Ovary (tissue), 9 donors: Measurements from ENCODE around the gene POLR1B. TPM values are rescaled to one million over a fixed set of nuclear protein-coding genes. Genes with fewer than 3 reads are reported as not detected.
"Not testable (repeated sequence)": the region's sequence is repeated elsewhere in the genome, so short reads cannot be mapped to it uniquely, and the experiment has no call there.

Experiments
- DNase-seq, 5 donors: peaks; one replicate each; pipeline ENCODE4 v3.0.0-alpha.2; 2019 to 2020
- H3K27ac ChIP-seq, 2 donors: fragments of 200-600 bp; one replicate each; pipeline versions ENCODE4 v1.5.1 to v1.8.0; 2019 to 2022
- H3K27me3 ChIP-seq: fragments of 200-600 bp; one replicate; pipeline ENCODE4 v1.8.0; 2022
- H3K36me3 ChIP-seq: fragments of 200-600 bp; sonication (generic); one replicate; pipeline ENCODE4 v1.5.1; 2019
- H3K4me1 ChIP-seq: one replicate; pipeline ENCODE4 v1.8.1; 2013; ENCODE audit warnings: mild to moderate bottlenecking, moderate library complexity; ENCODE audit not compliant: insufficient read depth
- H3K4me3 ChIP-seq: fragments of 200-600 bp; sonication (generic); one replicate; pipeline ENCODE4 v1.5.1; 2017
- H3K9me3 ChIP-seq, 2 donors: fragments of 200-600 bp in 1 of 2; sonication (generic) in 1 of 2; one replicate each; pipeline versions ENCODE4 v1.5.1 to v1.8.1; 2013 to 2019; ENCODE audit warnings: mild to moderate bottlenecking in 1 of 2, moderate library complexity in 1 of 2
- CTCF ChIP-seq, 3 donors: fragments of 450-650 bp in 2 of 3; fragments of 200-600 bp in 1 of 3; IDR thresholded peaks; one replicate each; pipeline versions ENCODE4 v1.5.1 to v1.8.0; 2016 to 2022; ENCODE audit warnings: antibody characterized with exemption in 3 of 3, mild to moderate bottlenecking in 1 of 3
- EP300 ChIP-seq: sonication (generic); formaldehyde crosslinking; IDR thresholded peaks from one replicate; pipeline ENCODE4 v1.6.1; 2017; ENCODE audit warnings: antibody characterized with exemption
- POLR2A ChIP-seq: fragments of 450-650 bp; IDR thresholded peaks from one replicate; pipeline ENCODE4 v1.6.1; 2017; ENCODE audit warnings: antibody characterized with exemption, mild to moderate bottlenecking, moderate library complexity
- WGBS, 3 donors: extraction: QIAGEN DNeasy Blood & Tissue Kit in 1 of 3; methylation state at CpG; one replicate each; pipeline versions ENCODE4 v1.1.5 to v1.1.7; 2013 to 2017; 5-methylcytosine and 5-hydroxymethylcytosine counted together
- intact Hi-C, 4 donors: fragments of 100-400 bp; cut with DNase I; formaldehyde crosslinking; loops; one replicate each; pipeline versions ENCODE4 v1.11.0 to v1.15.1; 2022 to 2023
- polyA plus RNA-seq, 2 donors: library from polyadenylated mRNA; stranded (reverse); fragments of 200-250 nt in 1 of 2; fragments of 350-450 nt in 1 of 2; fragmentation: Illumina TruSeq in 1 of 2; extraction: RNeasy Lipid Tissue Mini Kit (QIAGEN cat#74804) in 1 of 2; gene quantifications; one replicate each; pipeline ENCODE4 v1.2.3, GENCODE V29; 2013 to 2014
- total RNA-seq, 7 donors: library from RNA; depleted of rRNA in 2 of 7; stranded (reverse); fragments of >200 nt in 2 of 7; fragmentation: NEBNext Ultra II Directional in 3 of 7; extraction: Animal tissue kit (Norgen Biotek cat#: 25700) in 3 of 7; gene quantifications; one replicate each; pipeline versions ENCODE4 v1.1.0 to v1.2.4, GENCODE V29; 2016 to 2023
- donor health status: DM: no; HTN: no; CAD: no; lungs with moderate emphysema.
- donor health status: DM: no; HTN: no; CAD: no.
- donor health status: Bipolar disorder and iron deficiency.
- donor health status: DM: yes; HTN: yes; CAD: no.
- donor health status: DM: no; HTN: no; CAD: no.
- donor health status: DM: yes; HTN: yes; CAD: no.

The POLR1B gene
- total and polyA plus RNA-seq, 9 donors = 5.6 to 29.9 (median 18.9) TPM

DNA sequence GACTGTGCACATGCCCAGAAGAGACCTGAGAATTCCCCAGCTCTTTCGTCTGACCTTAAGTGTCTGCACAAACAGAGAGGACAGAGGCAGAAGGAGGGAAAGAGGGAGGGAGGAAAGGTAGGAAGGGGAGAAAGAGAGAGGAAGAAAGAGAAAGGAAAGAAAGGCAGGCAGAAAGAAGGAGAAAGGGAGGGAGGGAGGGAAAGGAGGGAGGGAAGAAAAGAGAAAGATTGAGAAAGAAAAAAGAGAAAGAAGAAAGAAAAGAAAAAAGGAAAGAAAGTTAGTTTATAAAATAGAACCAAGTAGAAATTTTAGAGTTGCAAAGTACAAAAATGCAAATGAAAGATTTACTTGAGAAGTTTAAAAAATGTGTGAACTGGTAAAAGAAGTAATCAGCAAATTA lies 7.4 kb upstream of the POLR1B start:
- WGBS, 3 donors = 24 to 67% (median 57%) methylated on average over 1 of the region's 1 CpG
- Histone ChIP-seq H3K9me3 (no peaks in the 10 kb centered on the region), H3K4me1 (no peaks in the 10 kb centered on the region), H3K27me3 (no peaks in the 10 kb centered on the region), H3K4me3 (no peak overlapping the region), H3K27ac (no peak overlapping the region), H3K36me3 (no peaks in the 10 kb centered on the region)
- no peak for TF ChIP-seq POLR2A
- TF ChIP-seq CTCF (IDR thresholded peaks at IDR 0.05) = no peak
- no peak for TF ChIP-seq EP300
- intact Hi-C loops = no loop called here
- DNase-seq = no peak

DNA sequence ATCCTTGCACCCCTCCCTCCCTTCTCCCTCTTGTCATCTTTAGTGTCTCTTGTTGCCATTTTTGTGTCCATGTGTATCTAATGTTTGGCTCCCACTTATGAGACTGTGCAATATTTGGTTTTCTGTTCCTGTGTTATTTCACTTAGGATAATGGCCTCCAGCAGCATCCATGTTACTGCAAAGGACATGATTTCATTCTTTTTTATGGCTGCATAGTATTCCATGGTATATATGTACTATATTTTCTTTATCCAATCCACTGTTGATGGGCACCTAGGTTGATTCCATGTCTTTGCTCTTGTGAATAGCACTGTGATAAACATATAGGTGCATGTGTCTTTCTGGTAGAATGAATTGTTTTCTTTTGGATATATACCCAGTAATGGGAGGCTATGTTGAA lies 5.6 kb upstream of the POLR1B start:
- H3K36me3 ChIP-seq, H3K4me3 ChIP-seq, H3K9me3 ChIP-seq, H3K27ac ChIP-seq, H3K4me1 ChIP-seq, DNase-seq, H3K27me3 ChIP-seq, intact Hi-C loops: not testable (repeated sequence)

- no peaks in the 10 kb centered on the region for H3K27me3 ChIP-seq
Observed at GRCh38 chr2:112539306-112539705, 3.0 kb upstream of the POLR1B start.

GRCh38 chr2:112540906-112541305 lies 1.4 kb upstream of the POLR1B start:
- no peaks in the 10 kb centered on the region for H3K27me3 ChIP-seq
- TF ChIP-seq CTCF (IDR thresholded peaks at IDR 0.05) (no peak), POLR2A (no peak), EP300 (no peak)
- H3K36me3 ChIP-seq = no peaks in the 10 kb centered on the region
- peaks cover 10% of the 10 kb centered on the region for H3K4me1 ChIP-seq
- DNase-seq = no peak
- H3K27ac ChIP-seq = no peak overlapping the region
- no peak overlapping the region for H3K4me3 ChIP-seq
- H3K9me3 ChIP-seq = no peaks in the 10 kb centered on the region
- WGBS, 3 donors = 27 to 32% (median 29%) methylated on average over 2 of the region's 2 CpGs
- intact Hi-C loops = loop anchor here in 2 of 4 donors (5.0 to 10.0 kb wide), 2 partner anchors 56 to 59 kb away; partner anchors contain the start of gene TTL (in 2 of the 2)

More at GRCh38 chr2:112539306-112539705, 3.0 kb upstream of the POLR1B start:
- Histone ChIP-seq H3K4me3 (no peak overlapping the region), H3K4me1 (peaks cover 10% of the 10 kb centered on the region), H3K27ac (no peak overlapping the region), H3K9me3 (no peaks in the 10 kb centered on the region), H3K36me3 (no peaks in the 10 kb centered on the region)
- DNase-seq = no peak
- 63 to 69% (median 66%) methylated on average over 2 of the region's 2 CpGs for WGBS, 3 donors
- intact Hi-C loops = no loop called here
- TF ChIP-seq EP300 = no peak

DNA sequence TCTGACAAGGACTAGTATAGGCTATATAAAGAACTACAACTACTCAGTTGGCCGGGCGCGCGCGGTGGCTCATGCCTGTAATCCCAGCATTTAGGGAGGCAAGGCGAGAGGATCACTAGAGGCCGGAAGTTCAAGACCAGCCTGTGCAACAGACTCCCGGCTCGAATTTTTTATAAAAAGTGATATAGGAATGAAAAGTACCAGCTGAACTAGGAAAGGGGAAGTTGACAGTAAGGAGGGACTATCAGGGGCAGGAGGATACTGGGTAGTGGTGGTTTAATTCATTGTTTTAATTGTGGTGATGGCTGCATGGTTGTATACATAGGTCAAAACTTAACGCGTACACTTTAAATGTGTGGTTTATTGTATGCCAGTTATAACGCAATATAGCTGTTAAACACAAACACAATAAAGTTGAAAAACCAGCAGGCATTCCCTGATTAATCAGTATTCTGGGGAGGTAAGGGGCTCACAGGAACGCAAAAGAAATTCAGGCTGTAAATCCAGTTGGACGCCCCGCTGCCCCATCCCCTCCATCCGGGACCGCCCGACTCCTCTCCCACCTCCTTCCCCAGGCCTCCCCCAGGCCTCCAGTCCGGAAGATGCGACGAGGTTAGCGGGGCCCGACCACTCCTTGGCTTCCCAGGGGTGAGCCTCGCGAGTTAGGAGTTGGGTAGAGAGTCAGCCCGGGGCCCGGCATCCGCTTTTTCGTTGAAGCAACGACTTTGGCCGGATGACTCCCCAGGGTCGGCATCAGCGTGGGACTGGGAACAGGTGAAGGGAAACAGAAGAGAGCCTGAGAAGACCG lies 746 bp upstream of the POLR1B start:
- H3K27ac ChIP-seq = peak overlapping the region; percentile 86 to 89
- intact Hi-C loops = loop anchor here in 2 of 4 donors (5.0 to 10.0 kb wide), 2 partner anchors 57 to 59 kb away; partner anchors contain the start of gene TTL (in 2 of the 2)
- no peaks in the 10 kb centered on the region for H3K9me3 ChIP-seq
- 14 to 16% (median 15%) methylated on average over 33 to 34 of the region's 34 CpGs for WGBS, 3 donors
- peak; percentile 62 to 78 (median 70) for DNase-seq
- H3K4me1 ChIP-seq = peaks cover 10% of the 10 kb centered on the region
- TF ChIP-seq EP300 (no peak), POLR2A (no peak), CTCF (IDR thresholded peaks at IDR 0.05) (peak in 1 of 3 donors; percentile 6)
- H3K36me3 ChIP-seq = no peaks in the 10 kb centered on the region
- H3K27me3 ChIP-seq = no peaks in the 10 kb centered on the region
- peak overlapping the region; percentile 70 for H3K4me3 ChIP-seq
